Mesendoderm (in vitro differentiated cells): ENCODE data around the gene TAS2R16.

ENCODE experiments used
- DNase-seq: peaks from one replicate; pipeline ENCODE4 v3.0.0; 2013
- H2AK5ac ChIP-seq: 2 replicates; pipeline ENCODE4 v1.6.1; 2013; ENCODE audit warnings: low read length, inconsistent platforms
- H2BK120ac ChIP-seq: 2 replicates; pipeline ENCODE4 v1.6.1; 2013; ENCODE audit warnings: low read depth, mild to moderate bottlenecking, low read length, moderate library complexity, mixed read lengths
- H2BK15ac ChIP-seq: replicated peaks from 2 replicates; pipeline ENCODE4 v1.6.1; 2013; ENCODE audit warnings: low read depth, mild to moderate bottlenecking, moderate library complexity
- H2BK5ac ChIP-seq: 2 replicates; pipeline ENCODE4 v1.6.1; 2013; ENCODE audit warnings: low read length, inconsistent platforms
- H3K18ac ChIP-seq: 2 replicates; pipeline ENCODE4 v1.6.1; 2013; ENCODE audit warnings: mild to moderate bottlenecking, low read length, mixed read lengths
- H3K23ac ChIP-seq: one replicate; pipeline ENCODE4 v1.6.1; 2013; ENCODE audit warnings: low read length
- H3K27ac ChIP-seq: 2 replicates; pipeline ENCODE4 v1.5.1; 2013; ENCODE audit warnings: low read depth, mild to moderate bottlenecking, inconsistent platforms, low read length, moderate library complexity
- H3K27me3 ChIP-seq: 2 replicates; pipeline ENCODE4 v1.6.1; 2013; ENCODE audit warnings: low read length, control low read depth, mild to moderate bottlenecking, inconsistent platforms; ENCODE audit not compliant: insufficient read depth, poor library complexity
- H3K36me3 ChIP-seq: 2 replicates; pipeline ENCODE4 v1.6.1; 2013; ENCODE audit warnings: low read length, inconsistent platforms; ENCODE audit not compliant: control insufficient read depth, insufficient read depth
- H3K4ac ChIP-seq: one replicate; pipeline ENCODE4 v1.6.1; 2013; ENCODE audit warnings: low read depth, mild to moderate bottlenecking, low read length, moderate library complexity
- H3K4me1 ChIP-seq: 2 replicates; pipeline ENCODE4 v1.6.1; 2013; ENCODE audit warnings: low read depth, low read length, inconsistent platforms; ENCODE audit not compliant: control insufficient read depth
- H3K4me2 ChIP-seq: 2 replicates; pipeline ENCODE4 v1.6.1; 2013; ENCODE audit warnings: low read length
- H3K4me3 ChIP-seq: 2 replicates; pipeline ENCODE4 v1.5.1; 2013; ENCODE audit warnings: mild to moderate bottlenecking, low read length
- H3K56ac ChIP-seq: one replicate; pipeline ENCODE4 v1.6.1; 2013; ENCODE audit warnings: low read length
- H3K79me1 ChIP-seq: 2 replicates; pipeline ENCODE4 v1.6.1; 2013; ENCODE audit warnings: low read length, inconsistent platforms
- H3K79me2 ChIP-seq: 2 replicates; pipeline ENCODE4 v1.6.1; 2013; ENCODE audit warnings: mild to moderate bottlenecking, low read length; ENCODE audit not compliant: control insufficient read depth, insufficient read depth
- H3K9ac ChIP-seq: 2 replicates; pipeline ENCODE4 v1.6.1; 2013; ENCODE audit warnings: low read length, inconsistent platforms
- H4K5ac ChIP-seq: one replicate; pipeline ENCODE4 v1.6.1; 2013; ENCODE audit warnings: low read length
- H4K8ac ChIP-seq: one replicate; pipeline ENCODE4 v1.6.1; 2013; ENCODE audit warnings: low read depth, mild to moderate bottlenecking, control low read depth, low read length, moderate library complexity
- WGBS: extraction: QIAGEN DNeasy Blood & Tissue Kit; methylation state at CpG from one replicate; pipeline ENCODE4 v1.1.7; 2013; ENCODE audit warnings: low lambda C conversion rate, missing lambda C conversion rate; ENCODE audit not compliant: insufficient coverage; ENCODE audit errors: extremely low coverage; 5-methylcytosine and 5-hydroxymethylcytosine counted together

The TAS2R16 gene

GRCh38 chr7:123028339-123028738, 32.8 kb upstream of the TAS2R16 start:
- Histone ChIP-seq H3K4me1 (no peaks in the 10 kb centered on the region), H4K8ac (no peak overlapping the region), H3K79me1 (no peaks in the 10 kb centered on the region), H3K4me3 (no peak overlapping the region), H3K56ac (no peak overlapping the region), H2BK15ac (no peak overlapping the region), H2BK5ac (no peak overlapping the region), H4K5ac (no peak overlapping the region), H3K18ac (no peak overlapping the region), H3K4ac (no peak overlapping the region), H3K27ac (no peak overlapping the region), H3K27me3 (no peaks in the 10 kb centered on the region), H2BK120ac (no peak overlapping the region), H3K79me2 (no peaks in the 10 kb centered on the region), H3K4me2 (no peak overlapping the region), H3K23ac (no peak overlapping the region), H2AK5ac (no peak overlapping the region), H3K36me3 (no peaks in the 10 kb centered on the region), H3K9ac (no peak overlapping the region)
- no CpG with 5 or more reads among the region's 3 CpGs for WGBS
- no peak for DNase-seq

- no peaks in the 10 kb centered on the region for H3K36me3 ChIP-seq
- no peak for DNase-seq
- no peaks in the 10 kb centered on the region for H3K79me2 ChIP-seq
- WGBS, result 100% methylated on average over 1 of the region's 2 CpGs
- H3K27ac ChIP-seq, result no peak overlapping the region
- H2AK5ac ChIP-seq, result no peak overlapping the region
- no peaks in the 10 kb centered on the region for H3K79me1 ChIP-seq
- no peak overlapping the region for H3K56ac ChIP-seq
- H3K4me3 ChIP-seq, result no peak overlapping the region
- H3K18ac ChIP-seq, result no peak overlapping the region
- H3K4ac ChIP-seq, result no peak overlapping the region
- H4K8ac ChIP-seq, result no peak overlapping the region
- H2BK120ac ChIP-seq, result no peak overlapping the region
- no peak overlapping the region for H3K23ac ChIP-seq
- H3K9ac ChIP-seq, result no peak overlapping the region
- H3K4me1 ChIP-seq, result no peaks in the 10 kb centered on the region
- no peaks in the 10 kb centered on the region for H3K27me3 ChIP-seq
- no peak overlapping the region for H3K4me2 ChIP-seq
- H2BK15ac ChIP-seq, result no peak overlapping the region
- no peak overlapping the region for H2BK5ac ChIP-seq
- no peak overlapping the region for H4K5ac ChIP-seq
Measured at GRCh38 chr7:123026251-123026650, 30.8 kb upstream of the TAS2R16 start.

- Histone ChIP-seq H2AK5ac (no peak overlapping the region), H3K4me3 (no peak overlapping the region), H2BK5ac (no peak overlapping the region), H3K27ac (no peak overlapping the region), H2BK120ac (no peak overlapping the region), H3K9ac (no peak overlapping the region), H3K79me1 (no peaks in the 10 kb centered on the region), H3K23ac (no peak overlapping the region), H4K8ac (no peak overlapping the region), H3K18ac (no peak overlapping the region), H4K5ac (no peak overlapping the region), H3K79me2 (no peaks in the 10 kb centered on the region), H3K27me3 (no peaks in the 10 kb centered on the region), H3K36me3 (no peaks in the 10 kb centered on the region), H3K4me2 (no peak overlapping the region), H3K4me1 (no peaks in the 10 kb centered on the region), H3K56ac (no peak overlapping the region), H2BK15ac (no peak overlapping the region), H3K4ac (no peak overlapping the region)
- WGBS, result no CpG with 5 or more reads among the region's 3 CpGs
- DNase-seq, result no peak
Measured at GRCh38 chr7:123024989-123025758, 29.7 kb upstream of the TAS2R16 start.

- H3K4ac ChIP-seq, result no peak overlapping the region
Measured at GRCh38 chr7:123023126-123023525, 27.6 kb upstream of the TAS2R16 start.

GRCh38 chr7:123022576-123022975, 27.1 kb upstream of the TAS2R16 start:
- DNase-seq, result no peak
- no peaks in the 10 kb centered on the region for H3K79me2 ChIP-seq
- WGBS, result no CpG with 5 or more reads among the region's 1 CpG

More at GRCh38 chr7:123023126-123023525, 27.6 kb upstream of the TAS2R16 start:
- Histone ChIP-seq H2AK5ac (no peak overlapping the region), H3K79me1 (no peaks in the 10 kb centered on the region), H3K23ac (no peak overlapping the region), H3K27me3 (no peaks in the 10 kb centered on the region), H3K27ac (no peak overlapping the region), H3K79me2 (no peaks in the 10 kb centered on the region), H3K9ac (no peak overlapping the region), H3K56ac (no peak overlapping the region), H3K4me3 (no peak overlapping the region), H3K18ac (no peak overlapping the region), H4K5ac (no peak overlapping the region), H3K36me3 (no peaks in the 10 kb centered on the region), H3K4me1 (no peaks in the 10 kb centered on the region), H2BK120ac (no peak overlapping the region), H3K4me2 (no peak overlapping the region), H4K8ac (no peak overlapping the region), H2BK15ac (no peak overlapping the region), H2BK5ac (no peak overlapping the region)
- no peak for DNase-seq

GRCh38 chr7:123012435-123012834, 16.9 kb upstream of the TAS2R16 start:
- H3K4me1 ChIP-seq, result no peaks in the 10 kb centered on the region
- no peaks in the 10 kb centered on the region for H3K79me1 ChIP-seq
- H2BK120ac ChIP-seq, result no peak overlapping the region
- no peak overlapping the region for H2BK15ac ChIP-seq
- no peak overlapping the region for H3K18ac ChIP-seq
- no peaks in the 10 kb centered on the region for H3K36me3 ChIP-seq
- H2BK5ac ChIP-seq, result no peak overlapping the region
- H4K8ac ChIP-seq, result no peak overlapping the region
- no peak overlapping the region for H3K23ac ChIP-seq
- no peaks in the 10 kb centered on the region for H3K79me2 ChIP-seq
- no peak overlapping the region for H3K27ac ChIP-seq
- H3K27me3 ChIP-seq, result no peaks in the 10 kb centered on the region
- H2AK5ac ChIP-seq, result no peak overlapping the region
- no peak overlapping the region for H3K4me3 ChIP-seq
- no peak overlapping the region for H3K4me2 ChIP-seq
- no peak overlapping the region for H3K9ac ChIP-seq
- H3K4ac ChIP-seq, result no peak overlapping the region
- no peak overlapping the region for H3K56ac ChIP-seq
- H4K5ac ChIP-seq, result no peak overlapping the region
- no peak for DNase-seq

More at GRCh38 chr7:123022576-123022975, 27.1 kb upstream of the TAS2R16 start:
- no peak overlapping the region for H3K4ac ChIP-seq
- H3K36me3 ChIP-seq, result no peaks in the 10 kb centered on the region
- H3K27ac ChIP-seq, result no peak overlapping the region
- H3K4me2 ChIP-seq, result no peak overlapping the region
- no peak overlapping the region for H3K23ac ChIP-seq
- no peaks in the 10 kb centered on the region for H3K27me3 ChIP-seq
- H3K4me3 ChIP-seq, result no peak overlapping the region
- H2BK5ac ChIP-seq, result no peak overlapping the region
- H3K79me1 ChIP-seq, result no peaks in the 10 kb centered on the region
- no peak overlapping the region for H3K18ac ChIP-seq
- no peak overlapping the region for H4K8ac ChIP-seq
- no peak overlapping the region for H3K9ac ChIP-seq
- no peak overlapping the region for H2BK15ac ChIP-seq
- H2AK5ac ChIP-seq, result no peak overlapping the region
- no peaks in the 10 kb centered on the region for H3K4me1 ChIP-seq
- no peak overlapping the region for H2BK120ac ChIP-seq
- H4K5ac ChIP-seq, result no peak overlapping the region
- no peak overlapping the region for H3K56ac ChIP-seq
